NCI-H526 (cell line): ENCODE data around the gene KCNG2.
"Not testable (repeated sequence)": the region's sequence is repeated elsewhere in the genome, so short reads cannot be mapped to it uniquely, and the experiment has no call there.

ENCODE experiments used
- DNase-seq, 2 experiments: peaks; one replicate each; lab custom pipeline; 2025; lab: John Stamatoyannopoulos, UW

The KCNG2 gene

GRCh38 chr18:79853303-79853992 lies 55.7 kb downstream of the KCNG2 start:
- no peak for DNase-seq

- no peak for DNase-seq
Measured at GRCh38 chr18:79853993-79854364, 56.2 kb downstream of the KCNG2 start.

GRCh38 chr18:79855147-79855933 lies 57.6 kb downstream of the KCNG2 start:
- DNase-seq = no peak

- DNase-seq = peak; percentile 31 to 55
Measured at GRCh38 chr18:79856119-79857007, 58.6 kb downstream of the KCNG2 start.

DNA sequence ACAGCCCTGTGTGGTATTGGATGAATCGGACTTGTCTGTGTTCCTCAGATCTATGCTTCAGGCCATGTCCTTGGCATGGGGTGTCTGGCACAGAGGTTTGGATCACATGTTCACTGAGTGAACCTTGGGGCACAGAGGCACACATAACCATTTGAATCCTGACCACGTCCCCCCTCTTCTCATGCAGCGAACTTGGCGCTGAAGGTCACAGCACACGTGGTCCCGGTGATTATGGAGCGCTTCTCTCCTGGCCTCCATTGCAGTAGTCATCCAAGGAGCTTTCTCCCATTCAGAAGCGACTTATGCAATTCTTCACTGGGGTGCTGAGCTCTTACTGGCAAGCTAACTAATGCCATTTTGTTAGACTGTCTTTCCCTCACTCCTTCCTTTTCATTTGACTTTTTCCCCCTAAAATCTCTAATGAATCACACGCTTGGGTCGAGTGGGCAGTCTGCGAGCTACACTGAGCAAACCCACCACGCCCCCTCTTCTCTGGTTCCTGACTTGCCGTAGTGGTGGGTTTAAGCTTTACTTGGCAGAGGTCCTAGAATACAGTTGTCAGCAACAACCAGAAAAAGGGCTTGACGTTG lies 59.4 kb downstream of the KCNG2 start:
- no peak for DNase-seq

- DNase-seq = no peak
Measured at GRCh38 chr18:79859314-79859713, 61.6 kb downstream of the KCNG2 start.

DNA sequence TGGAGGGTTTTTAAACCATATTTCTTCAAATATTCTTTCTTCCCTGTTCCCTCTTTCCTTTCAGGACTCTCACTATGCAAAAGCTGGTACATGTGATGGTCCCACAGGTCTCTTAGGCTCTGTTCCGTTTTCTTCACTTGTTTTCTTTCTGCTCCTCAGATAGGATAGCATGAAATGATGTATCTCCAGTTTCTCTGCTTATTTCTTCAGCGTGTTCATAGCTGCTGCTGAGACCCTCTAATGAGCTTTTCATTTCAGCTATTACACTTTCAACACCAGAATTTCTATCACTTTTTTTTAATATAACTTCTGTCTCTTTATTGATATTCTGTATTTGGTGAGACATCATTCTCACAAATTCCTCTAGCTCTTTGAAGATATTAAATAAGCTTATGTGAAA lies 63.9 kb downstream of the KCNG2 start:
- no peak for DNase-seq

GRCh38 chr18:79862562-79862961 lies 64.8 kb downstream of the KCNG2 start:
- no peak for DNase-seq

GRCh38 chr18:79863161-79864005 lies 65.6 kb downstream of the KCNG2 start:
- no peak for DNase-seq

- DNase-seq = no peak
Measured at GRCh38 chr18:79864006-79864725, 66.4 kb downstream of the KCNG2 start.

DNA sequence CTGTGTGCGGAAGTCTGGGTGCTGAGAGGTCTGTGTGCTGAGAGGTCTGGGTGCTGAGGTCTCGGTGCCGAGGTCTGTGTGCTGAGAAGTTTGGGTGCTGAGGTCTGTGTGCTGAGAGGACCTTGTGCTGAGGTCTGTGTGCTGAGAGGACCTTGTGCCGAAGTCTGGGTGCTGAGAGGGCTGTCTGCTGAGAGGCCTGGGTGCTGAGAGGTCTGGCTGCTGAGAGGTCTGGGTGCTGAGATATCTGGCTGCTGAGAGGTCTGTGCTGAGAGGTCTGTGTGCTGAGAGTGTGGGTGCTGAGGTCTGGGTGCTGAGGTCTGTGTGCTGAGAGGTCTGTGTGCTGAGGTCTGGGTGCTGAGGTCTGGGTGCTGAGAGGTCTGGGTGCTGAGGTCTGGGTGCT lies 67.2 kb downstream of the KCNG2 start:
- DNase-seq = not testable (repeated sequence)

DNA sequence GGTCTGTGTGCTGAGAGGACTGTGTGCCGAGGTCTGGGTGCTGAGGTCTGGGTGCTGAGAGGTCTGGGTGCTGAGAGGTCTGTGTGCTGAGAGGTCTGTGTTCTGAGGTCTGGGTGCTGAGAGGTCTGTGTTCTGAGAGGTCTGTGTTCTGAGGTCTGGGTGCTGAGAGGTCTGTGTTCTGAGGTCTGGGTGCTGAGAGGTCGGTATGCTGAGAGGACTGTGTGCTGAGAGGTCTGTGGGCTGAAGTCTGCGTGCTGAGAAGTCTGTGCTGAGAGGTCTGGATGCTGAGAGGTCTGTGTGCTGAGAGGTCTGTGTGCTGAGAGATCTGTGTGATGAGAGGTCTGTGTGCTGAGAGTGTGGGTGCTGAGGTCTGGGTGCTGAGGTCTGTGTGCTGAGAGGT lies 68.2 kb downstream of the KCNG2 start:
- not testable (repeated sequence) for DNase-seq

DNA sequence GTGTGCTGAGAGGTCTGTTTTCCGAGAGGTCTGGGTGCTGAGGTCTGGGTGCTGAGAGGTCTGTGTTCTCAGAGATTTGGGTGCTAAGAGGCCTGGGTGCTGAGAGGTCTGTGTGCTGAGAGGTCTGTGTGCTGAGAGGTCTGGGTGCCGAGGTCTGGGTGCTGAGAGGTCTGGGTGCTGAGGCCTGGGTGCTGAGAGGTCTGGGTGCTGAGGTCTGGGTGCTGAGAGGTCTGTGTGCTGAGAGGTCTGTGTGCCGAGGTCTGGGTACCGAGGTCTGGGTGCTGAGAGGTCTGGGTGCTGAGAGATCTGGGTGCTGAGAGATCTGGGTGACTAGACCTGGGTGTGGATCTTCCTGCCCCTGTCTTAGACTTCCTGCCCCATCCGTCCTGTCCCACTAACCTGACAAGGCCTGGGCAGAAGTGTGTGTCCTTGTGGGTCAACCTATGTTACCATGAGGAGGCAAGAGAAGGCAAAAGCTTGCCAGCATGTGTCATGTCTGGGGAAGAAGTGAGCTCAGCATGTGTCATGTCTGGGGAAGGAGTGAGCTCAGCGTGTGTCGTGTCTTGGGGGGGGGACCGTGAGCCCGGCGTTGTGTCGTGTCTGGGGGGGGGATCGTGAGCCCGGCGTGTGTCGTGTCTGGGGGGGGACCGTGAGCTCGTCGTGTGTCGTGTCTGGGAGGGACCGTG lies 69.3 kb downstream of the KCNG2 start:
- no peak for DNase-seq

GRCh38 chr18:79867666-79868065 lies 69.9 kb downstream of the KCNG2 start:
- DNase-seq = no peak

GRCh38 chr18:79868168-79868784 lies 70.5 kb downstream of the KCNG2 start:
- no peak for DNase-seq

DNA sequence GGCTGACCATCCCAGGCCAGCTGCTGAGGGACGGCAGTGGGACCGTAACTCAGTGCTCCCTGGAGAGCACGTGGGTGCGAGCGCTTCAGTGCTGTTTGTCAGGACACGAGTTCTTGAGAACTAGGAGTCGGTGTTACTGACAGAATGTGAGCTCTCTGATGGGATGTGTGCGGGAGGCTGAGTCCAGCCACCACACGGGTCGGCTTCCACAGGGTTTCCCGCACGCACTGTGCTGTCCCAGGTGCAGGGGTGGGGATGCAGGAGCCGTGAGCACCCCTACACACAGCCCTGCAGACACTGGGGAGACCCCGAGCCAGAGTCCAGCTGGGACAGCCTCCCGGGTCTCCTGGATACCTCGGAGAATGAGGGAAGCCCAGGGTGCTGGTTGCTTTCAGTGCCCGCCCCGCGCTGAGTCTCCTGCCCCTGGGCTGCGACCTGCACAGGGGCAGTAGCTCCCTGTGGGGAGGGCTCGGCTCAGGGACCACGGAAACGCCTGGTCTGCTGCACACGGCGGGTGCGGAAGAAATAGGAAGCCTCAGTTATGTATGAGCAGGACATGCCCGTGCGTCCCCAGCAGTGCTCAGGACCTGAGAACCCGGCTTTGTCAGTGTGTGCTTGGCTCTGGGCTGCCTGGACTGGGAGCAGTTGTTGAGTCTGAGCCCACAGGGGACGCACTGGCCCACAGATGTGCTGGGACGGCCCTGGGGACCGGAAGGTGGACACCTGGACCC lies 71.2 kb downstream of the KCNG2 start:
- no peak for DNase-seq

GRCh38 chr18:79869591-79870300 lies 72.0 kb downstream of the KCNG2 start:
- DNase-seq = no peak
